Neural crest cell (in vitro differentiated cells): ENCODE data around the gene PAOX. TPM values are rescaled to one million over a fixed set of nuclear protein-coding genes. Genes with fewer than 3 reads are reported as not detected.
A peak's percentile ranks its signal among the peaks of the same experiment; 100 is the strongest.

Experiments used
- DNase-seq: peaks from one replicate; pipeline ENCODE4 v3.0.0; 2021; ENCODE audit warnings: low read depth, mixed read lengths, low spot score
- H3K27ac Mint-ChIP-seq: one replicate; pipeline ENCODE4 v1.8.0; 2021; ENCODE audit warnings: mild to moderate bottlenecking, mixed read lengths; ENCODE audit not compliant: unreplicated experiment
- H3K27me3 Mint-ChIP-seq: 2 replicates; pipeline ENCODE4 v1.8.0; 2021; ENCODE audit warnings: low read depth, mild to moderate bottlenecking, mixed read lengths
- H3K36me3 Mint-ChIP-seq: 2 replicates; pipeline ENCODE4 v1.8.0; 2021; ENCODE audit warnings: low read depth, mild to moderate bottlenecking, mixed read lengths
- H3K4me1 Mint-ChIP-seq: 2 replicates; pipeline ENCODE4 v1.8.0; 2021; ENCODE audit warnings: mixed read lengths
- H3K4me3 Mint-ChIP-seq: one replicate; pipeline ENCODE4 v1.8.0; 2021; ENCODE audit warnings: mild to moderate bottlenecking, mixed read lengths
- H3K9me3 Mint-ChIP-seq: 2 replicates; pipeline ENCODE4 v1.8.0; 2021; ENCODE audit warnings: mixed read lengths
- total RNA-seq: library from RNA; stranded (reverse); gene quantifications from 2 replicates; pipeline ENCODE4 v1.2.1, GENCODE V29; 2021
- TF ChIP-seq, protein P1 (sequence below): fragments of 200-600 bp; sonication (generic); conservative IDR thresholded peaks from 2 replicates; pipeline ENCODE4 v1.5.0; 2021; ENCODE audit warnings: antibody characterized with exemption, mild to moderate bottlenecking

The PAOX gene
- total RNA-seq, 1 donor from 2014 or later = 9.7 TPM

DNA sequence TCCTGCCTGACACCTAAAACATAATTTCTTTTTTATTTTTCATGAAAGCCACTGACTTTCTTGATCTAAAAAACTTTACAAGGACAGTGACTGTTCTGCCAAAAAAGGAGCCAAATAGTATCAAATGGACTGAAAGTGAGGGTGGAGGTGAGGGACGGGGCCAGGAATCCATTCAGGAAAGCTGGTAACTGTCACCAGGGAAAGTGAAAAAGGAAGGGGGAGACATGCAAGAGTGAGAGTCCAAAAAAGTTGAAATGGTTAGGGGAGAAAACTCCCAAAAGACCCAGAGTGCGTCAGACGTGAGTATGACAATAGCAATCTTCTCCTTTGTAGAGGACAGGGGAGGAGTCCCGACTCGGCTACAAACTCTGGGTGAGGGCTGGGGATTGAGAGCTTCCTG, 34.8 kb upstream of the PAOX start:
- H3K27me3 Mint-ChIP-seq = peaks cover 31% of the 10 kb centered on the region
- no peak overlapping the region for H3K4me3 Mint-ChIP-seq
- H3K9me3 Mint-ChIP-seq = peaks cover 6% of the 10 kb centered on the region
- no peak overlapping the region for H3K27ac Mint-ChIP-seq
- peaks cover 8% of the 10 kb centered on the region for H3K4me1 Mint-ChIP-seq
- no peak for DNase-seq
- peaks cover 2% of the 10 kb centered on the region for H3K36me3 Mint-ChIP-seq
- TF ChIP-seq, protein P1, sequence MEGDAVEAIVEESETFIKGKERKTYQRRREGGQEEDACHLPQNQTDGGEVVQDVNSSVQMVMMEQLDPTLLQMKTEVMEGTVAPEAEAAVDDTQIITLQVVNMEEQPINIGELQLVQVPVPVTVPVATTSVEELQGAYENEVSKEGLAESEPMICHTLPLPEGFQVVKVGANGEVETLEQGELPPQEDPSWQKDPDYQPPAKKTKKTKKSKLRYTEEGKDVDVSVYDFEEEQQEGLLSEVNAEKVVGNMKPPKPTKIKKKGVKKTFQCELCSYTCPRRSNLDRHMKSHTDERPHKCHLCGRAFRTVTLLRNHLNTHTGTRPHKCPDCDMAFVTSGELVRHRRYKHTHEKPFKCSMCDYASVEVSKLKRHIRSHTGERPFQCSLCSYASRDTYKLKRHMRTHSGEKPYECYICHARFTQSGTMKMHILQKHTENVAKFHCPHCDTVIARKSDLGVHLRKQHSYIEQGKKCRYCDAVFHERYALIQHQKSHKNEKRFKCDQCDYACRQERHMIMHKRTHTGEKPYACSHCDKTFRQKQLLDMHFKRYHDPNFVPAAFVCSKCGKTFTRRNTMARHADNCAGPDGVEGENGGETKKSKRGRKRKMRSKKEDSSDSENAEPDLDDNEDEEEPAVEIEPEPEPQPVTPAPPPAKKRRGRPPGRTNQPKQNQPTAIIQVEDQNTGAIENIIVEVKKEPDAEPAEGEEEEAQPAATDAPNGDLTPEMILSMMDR = no peak

DNA sequence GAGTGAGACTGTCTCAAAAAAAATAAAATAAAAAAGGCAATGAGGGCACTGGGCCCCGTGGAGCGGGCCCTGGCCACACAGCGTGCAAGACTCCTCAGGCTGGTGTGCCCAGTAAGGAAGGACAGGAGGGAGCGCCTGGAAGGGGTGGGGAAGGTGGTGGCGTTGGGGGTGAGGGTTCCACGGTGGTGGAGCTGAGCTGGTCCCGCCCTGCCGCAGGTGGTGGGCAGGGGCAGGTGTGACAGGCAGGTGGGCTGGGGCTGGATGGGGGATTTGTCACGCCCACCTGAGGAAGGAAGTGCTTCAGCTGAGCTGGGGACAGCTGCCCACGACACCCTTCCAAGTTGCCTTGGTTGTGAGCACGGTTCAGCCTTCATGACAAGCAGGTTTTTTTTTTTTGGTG, 32.6 kb upstream of the PAOX start:
- H3K36me3 Mint-ChIP-seq = peaks cover 2% of the 10 kb centered on the region
- TF ChIP-seq, protein P1 = no peak
- H3K27me3 Mint-ChIP-seq = peaks cover 28% of the 10 kb centered on the region
- DNase-seq = no peak
- H3K9me3 Mint-ChIP-seq = peaks cover 6% of the 10 kb centered on the region
- peaks cover 9% of the 10 kb centered on the region for H3K4me1 Mint-ChIP-seq
- peak overlapping the region; percentile 38 for H3K4me3 Mint-ChIP-seq
- H3K27ac Mint-ChIP-seq = no peak overlapping the region

DNA sequence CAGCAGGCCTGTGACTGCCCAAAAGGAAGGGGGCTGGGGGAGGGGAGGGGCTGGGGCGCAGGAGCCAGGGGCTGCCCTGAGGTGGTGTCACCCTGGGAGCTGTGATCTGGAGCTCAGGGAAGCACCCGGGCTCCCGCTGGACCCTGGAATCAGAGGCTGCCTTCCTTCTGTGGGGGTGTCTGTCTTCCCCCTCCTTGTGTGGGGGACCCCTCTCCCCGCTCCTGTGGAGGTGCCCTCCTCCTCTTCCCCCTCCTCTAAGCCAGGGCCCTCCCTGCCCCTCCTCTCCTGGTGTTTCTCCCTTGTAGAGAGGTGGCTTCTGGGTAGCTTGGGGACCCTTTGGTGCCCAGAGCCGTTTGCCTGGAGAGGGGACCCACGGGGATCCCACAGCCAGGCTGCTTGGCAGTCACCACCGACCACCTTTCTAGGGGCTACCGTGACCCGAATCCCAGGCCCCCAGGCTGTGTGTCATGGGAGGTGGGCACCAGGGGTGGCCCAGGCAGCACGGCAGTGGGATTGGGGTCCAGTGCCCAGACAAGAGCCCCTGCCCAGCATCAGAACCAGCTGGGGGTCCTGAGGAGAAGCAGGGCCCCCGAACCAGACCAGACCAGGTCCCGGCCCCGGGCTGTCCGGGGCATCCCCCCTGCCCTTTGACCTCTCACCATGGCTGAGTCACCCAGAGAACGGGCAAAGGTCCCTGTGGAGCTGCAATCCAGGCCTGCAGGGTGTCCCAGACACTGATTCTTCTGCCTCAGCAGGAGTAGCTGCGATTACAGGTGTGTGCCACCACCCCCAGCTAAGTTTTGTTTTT, 31.1 kb upstream of the PAOX start:
- no peak overlapping the region for H3K4me3 Mint-ChIP-seq
- TF ChIP-seq, protein P1 = no peak
- H3K9me3 Mint-ChIP-seq = no peaks in the 10 kb centered on the region
- peaks cover 2% of the 10 kb centered on the region for H3K36me3 Mint-ChIP-seq
- peaks cover 9% of the 10 kb centered on the region for H3K4me1 Mint-ChIP-seq
- H3K27ac Mint-ChIP-seq = no peak overlapping the region
- H3K27me3 Mint-ChIP-seq = peaks cover 20% of the 10 kb centered on the region
- DNase-seq = no peak

DNA sequence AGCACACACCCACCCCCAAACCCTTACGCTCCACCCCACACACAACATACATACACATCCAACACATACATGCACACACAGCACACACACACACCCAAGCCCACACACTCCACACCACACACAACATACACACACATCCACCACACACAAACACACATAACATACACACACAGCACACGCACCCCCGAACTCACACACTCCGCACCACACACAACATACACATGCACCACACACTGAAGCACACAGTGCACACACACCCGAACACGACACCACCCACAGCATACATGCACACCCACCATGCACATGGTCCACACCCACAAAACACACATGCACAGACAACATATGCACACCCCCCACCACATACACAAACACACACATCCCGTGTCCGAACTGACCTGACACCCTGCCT, 29.9 kb upstream of the PAOX start:
- peaks cover 2% of the 10 kb centered on the region for H3K36me3 Mint-ChIP-seq
- no peaks in the 10 kb centered on the region for H3K9me3 Mint-ChIP-seq
- TF ChIP-seq, protein P1 = no peak
- peaks cover 9% of the 10 kb centered on the region for H3K4me1 Mint-ChIP-seq
- H3K27me3 Mint-ChIP-seq = peaks cover 13% of the 10 kb centered on the region
- DNase-seq = no peak
- peak overlapping the region; percentile 35 for H3K4me3 Mint-ChIP-seq
- H3K27ac Mint-ChIP-seq = no peak overlapping the region

DNA sequence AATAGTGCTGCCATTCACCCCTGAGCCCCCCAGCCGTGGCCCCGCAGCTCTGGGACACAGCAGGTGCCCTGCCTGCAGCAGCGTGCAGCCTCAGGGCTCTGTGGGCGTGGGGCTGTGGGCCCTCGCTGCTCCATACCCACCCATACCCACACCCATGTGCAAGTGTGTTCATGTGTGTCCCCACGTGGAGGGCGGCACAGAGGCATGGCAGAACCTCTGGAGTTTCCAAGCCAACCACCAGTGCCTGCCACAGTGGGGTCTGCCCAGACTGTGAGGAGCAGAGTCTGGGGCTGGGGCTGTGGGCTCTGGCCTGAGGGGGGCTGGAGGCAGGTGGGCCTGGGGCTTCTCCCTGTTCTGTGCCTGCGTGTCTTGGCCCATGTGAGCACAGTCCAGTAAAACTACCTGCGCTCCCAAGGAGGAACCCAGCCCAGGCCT, 29.5 kb upstream of the PAOX start:
- peaks cover 2% of the 10 kb centered on the region for H3K36me3 Mint-ChIP-seq
- no peak overlapping the region for H3K27ac Mint-ChIP-seq
- H3K4me3 Mint-ChIP-seq = peak overlapping the region; percentile 35
- peaks cover 9% of the 10 kb centered on the region for H3K4me1 Mint-ChIP-seq
- DNase-seq = no peak
- TF ChIP-seq, protein P1 = no peak
- peaks cover 13% of the 10 kb centered on the region for H3K27me3 Mint-ChIP-seq
- H3K9me3 Mint-ChIP-seq = no peaks in the 10 kb centered on the region
